ENCODE results near the gene MAP2K5.

MAP2K5 gene

GRCh38 chr15:67826717-67827561, 284.4 kb downstream of the MAP2K5 start:
- Histone ChIP-seq H3K9me3 (ENCODE audit: severe bottlenecking) (peaks cover 20% of the 10 kb centered on the region), H3K27ac (no peak overlapping the region), H3K27me3 (ENCODE audit: insufficient read depth, low read depth, severe bottlenecking) (peaks cover 65% of the 10 kb centered on the region), H3K36me3 (no peaks in the 10 kb centered on the region), H3K4me3 (ENCODE audit: low read depth, low read length) (no peak overlapping the region)
- no peak for DNase-seq
- TF ChIP-seq CTCF (IDR thresholded peaks at IDR 0.05; ENCODE audit: low read depth, low read length): no peak

- no peak overlapping the region for H3K27ac ChIP-seq
- no peak overlapping the region for H3K4me3 ChIP-seq (ENCODE audit: low read depth, low read length)
- peaks cover 20% of the 10 kb centered on the region for H3K9me3 ChIP-seq (ENCODE audit: severe bottlenecking)
- no peak for DNase-seq
- H3K27me3 ChIP-seq (ENCODE audit: insufficient read depth, low read depth, severe bottlenecking): peaks cover 64% of the 10 kb centered on the region
- H3K36me3 ChIP-seq: no peaks in the 10 kb centered on the region
- TF ChIP-seq CTCF (IDR thresholded peaks at IDR 0.05; ENCODE audit: low read depth, low read length): no peak
Observed at GRCh38 chr15:67827562-67828277, 285.2 kb downstream of the MAP2K5 start.

GRCh38 chr15:67828278-67828968, 285.9 kb downstream of the MAP2K5 start:
- Histone ChIP-seq H3K9me3 (ENCODE audit: severe bottlenecking) (peaks cover 20% of the 10 kb centered on the region), H3K36me3 (no peaks in the 10 kb centered on the region), H3K4me3 (ENCODE audit: low read depth, low read length) (no peak overlapping the region), H3K27ac (no peak overlapping the region), H3K27me3 (ENCODE audit: insufficient read depth, low read depth, severe bottlenecking) (peaks cover 68% of the 10 kb centered on the region)
- no peak for TF ChIP-seq CTCF (IDR thresholded peaks at IDR 0.05; ENCODE audit: low read depth, low read length)
- no peak for DNase-seq

GRCh38 chr15:67828969-67829646, 286.6 kb downstream of the MAP2K5 start:
- DNase-seq: no peak
- no peaks in the 10 kb centered on the region for H3K36me3 ChIP-seq
- H3K4me3 ChIP-seq (ENCODE audit: low read depth, low read length): no peak overlapping the region
- peaks cover 20% of the 10 kb centered on the region for H3K9me3 ChIP-seq (ENCODE audit: severe bottlenecking)
- no peak overlapping the region for H3K27ac ChIP-seq
- peaks cover 68% of the 10 kb centered on the region for H3K27me3 ChIP-seq (ENCODE audit: insufficient read depth, low read depth, severe bottlenecking)
- TF ChIP-seq CTCF (IDR thresholded peaks at IDR 0.05; ENCODE audit: low read depth, low read length): no peak

GRCh38 chr15:67829647-67830504, 287.4 kb downstream of the MAP2K5 start:
- Histone ChIP-seq H3K9me3 (ENCODE audit: severe bottlenecking) (peaks cover 20% of the 10 kb centered on the region), H3K27ac (no peak overlapping the region), H3K4me3 (ENCODE audit: low read depth, low read length) (no peak overlapping the region), H3K27me3 (ENCODE audit: insufficient read depth, low read depth, severe bottlenecking) (peaks cover 68% of the 10 kb centered on the region), H3K36me3 (no peaks in the 10 kb centered on the region)
- DNase-seq: no peak
- no peak for TF ChIP-seq CTCF (IDR thresholded peaks at IDR 0.05; ENCODE audit: low read depth, low read length)
